HepG2 (cell line): ENCODE results near the gene SC5D.

Source experiments
- ETS1 ChIP-seq: sonication (generic); formaldehyde crosslinking; IDR thresholded peaks from 2 replicates; pipeline ENCODE4 v1.4.0; 2020; ENCODE audit warnings: missing genetic modification reagents
- HNF4G ChIP-seq, 2 experiments: sonication (generic) in 1 of 2; formaldehyde crosslinking in 1 of 2; IDR thresholded peaks; 2 replicates each; pipeline versions ENCODE4 v1.4.0 to v1.6.1; 2011 to 2020; ENCODE audit warnings: borderline replicate concordance in 2 of 2, low read depth in 2 of 2, mild to moderate bottlenecking in 2 of 2, low read length in 1 of 2, missing genetic modification reagents in 1 of 2, moderate library complexity in 1 of 2
- HOMEZ ChIP-seq: IDR thresholded peaks from 2 replicates; pipeline ENCODE4 v1.6.1; 2016; ENCODE audit warnings: low read depth
- MYNN ChIP-seq: sonication (generic); formaldehyde crosslinking; IDR thresholded peaks from 2 replicates; pipeline ENCODE4 v1.4.0; 2020; ENCODE audit warnings: mild to moderate bottlenecking, low read depth, missing genetic modification reagents
- SMAD9 ChIP-seq: sonication (generic); formaldehyde crosslinking; IDR thresholded peaks from 2 replicates; pipeline ENCODE4 v1.5.1; 2020; ENCODE audit warnings: mild to moderate bottlenecking, missing genetic modification reagents
- TCF12 ChIP-seq, 2 experiments: fragments of 450-650 bp in 1 of 2; sonication (generic) in 1 of 2; formaldehyde crosslinking in 1 of 2; IDR thresholded peaks; 2 replicates each; pipeline versions ENCODE4 v1.6.1 to v1.8.0; 2017 to 2022; ENCODE audit warnings: antibody characterized with exemption in 1 of 2, mild to moderate bottlenecking in 1 of 2, missing genetic modification reagents in 1 of 2, moderate library complexity in 1 of 2
- ZFP41 ChIP-seq: sonication (generic); formaldehyde crosslinking; IDR thresholded peaks from 2 replicates; pipeline ENCODE4 v1.4.0; 2020; ENCODE audit warnings: mild to moderate bottlenecking, missing genetic modification reagents, borderline replicate concordance
- ZNF614 ChIP-seq: IDR thresholded peaks from 2 replicates; pipeline ENCODE4 v1.6.1; 2018; ENCODE audit warnings: missing biosample characterization, missing genetic modification reagents, inconsistent platforms, borderline replicate concordance
- TF ChIP-seq, protein P1 (sequence below): IDR thresholded peaks from 2 replicates; pipeline ENCODE4 v1.4.0; 2020; ENCODE audit warnings: mild to moderate bottlenecking, missing genetic modification reagents

- TF ChIP-seq, protein P1, sequence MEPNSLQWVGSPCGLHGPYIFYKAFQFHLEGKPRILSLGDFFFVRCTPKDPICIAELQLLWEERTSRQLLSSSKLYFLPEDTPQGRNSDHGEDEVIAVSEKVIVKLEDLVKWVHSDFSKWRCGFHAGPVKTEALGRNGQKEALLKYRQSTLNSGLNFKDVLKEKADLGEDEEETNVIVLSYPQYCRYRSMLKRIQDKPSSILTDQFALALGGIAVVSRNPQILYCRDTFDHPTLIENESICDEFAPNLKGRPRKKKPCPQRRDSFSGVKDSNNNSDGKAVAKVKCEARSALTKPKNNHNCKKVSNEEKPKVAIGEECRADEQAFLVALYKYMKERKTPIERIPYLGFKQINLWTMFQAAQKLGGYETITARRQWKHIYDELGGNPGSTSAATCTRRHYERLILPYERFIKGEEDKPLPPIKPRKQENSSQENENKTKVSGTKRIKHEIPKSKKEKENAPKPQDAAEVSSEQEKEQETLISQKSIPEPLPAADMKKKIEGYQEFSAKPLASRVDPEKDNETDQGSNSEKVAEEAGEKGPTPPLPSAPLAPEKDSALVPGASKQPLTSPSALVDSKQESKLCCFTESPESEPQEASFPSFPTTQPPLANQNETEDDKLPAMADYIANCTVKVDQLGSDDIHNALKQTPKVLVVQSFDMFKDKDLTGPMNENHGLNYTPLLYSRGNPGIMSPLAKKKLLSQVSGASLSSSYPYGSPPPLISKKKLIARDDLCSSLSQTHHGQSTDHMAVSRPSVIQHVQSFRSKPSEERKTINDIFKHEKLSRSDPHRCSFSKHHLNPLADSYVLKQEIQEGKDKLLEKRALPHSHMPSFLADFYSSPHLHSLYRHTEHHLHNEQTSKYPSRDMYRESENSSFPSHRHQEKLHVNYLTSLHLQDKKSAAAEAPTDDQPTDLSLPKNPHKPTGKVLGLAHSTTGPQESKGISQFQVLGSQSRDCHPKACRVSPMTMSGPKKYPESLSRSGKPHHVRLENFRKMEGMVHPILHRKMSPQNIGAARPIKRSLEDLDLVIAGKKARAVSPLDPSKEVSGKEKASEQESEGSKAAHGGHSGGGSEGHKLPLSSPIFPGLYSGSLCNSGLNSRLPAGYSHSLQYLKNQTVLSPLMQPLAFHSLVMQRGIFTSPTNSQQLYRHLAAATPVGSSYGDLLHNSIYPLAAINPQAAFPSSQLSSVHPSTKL (CRISPR knock-in tag) = no peak
- no peak for TF ChIP-seq ETS1 (CRISPR knock-in tag)
- TF ChIP-seq HNF4G (IDR thresholded peaks at IDR 0.05; ENCODE audit: borderline replicate concordance, low read depth, low read length) = no peak
- TF ChIP-seq HNF4G (CRISPR knock-in tag; IDR thresholded peaks at IDR 0.05; ENCODE audit: borderline replicate concordance, low read depth) = no peak
- TF ChIP-seq MYNN = no peak
- no peak for TF ChIP-seq ZNF614
- TF ChIP-seq ZFP41 (CRISPR knock-in tag) = no peak
- TF ChIP-seq SMAD9 (CRISPR knock-in tag) = no peak
- no peak for TF ChIP-seq HOMEZ (CRISPR knock-in tag)
- no peak for TF ChIP-seq TCF12 (IDR thresholded peaks at IDR 0.05)
- no peak for TF ChIP-seq TCF12 (CRISPR knock-in tag; IDR thresholded peaks at IDR 0.05)
Measured at GRCh38 chr11:121265586-121265985, 27.0 kb upstream of the SC5D start.
